Neutrophil (primary cell): ENCODE measurements around the gene NEUROD1.

Source experiments
- H3K27ac ChIP-seq: fragments of 200-600 bp; sonication (generic); 2 replicates; pipeline ENCODE4 v1.5.1; 2016; ENCODE audit warnings: mild to moderate bottlenecking, moderate library complexity
- H3K27me3 ChIP-seq: fragments of 200-600 bp; sonication (generic); 2 replicates; pipeline ENCODE4 v1.6.0; 2016; ENCODE audit warnings: mild to moderate bottlenecking
- H3K36me3 ChIP-seq: fragments of 200-600 bp; sonication (generic); 2 replicates; pipeline ENCODE4 v1.5.1; 2017
- H3K4me1 ChIP-seq, 2 experiments: fragments of 200-600 bp in 1 of 2; sonication (generic) in 1 of 2; 1 replicate in 1 of 2; 2 replicates in 1 of 2; pipeline versions ENCODE4 v1.5.1 to v1.6.1; 2013 to 2016; ENCODE audit warnings: low read depth in 1 of 2, low read length in 1 of 2, mild to moderate bottlenecking in 1 of 2, moderate library complexity in 1 of 2; ENCODE audit not compliant: control insufficient read depth in 1 of 2, insufficient read depth in 1 of 2
- H3K4me3 ChIP-seq, 2 experiments: fragments of 200-600 bp in 1 of 2; sonication (generic) in 1 of 2; 1 replicate in 1 of 2; 2 replicates in 1 of 2; pipeline ENCODE4 v1.5.1; 2013 to 2016; ENCODE audit warnings: low read depth in 1 of 2, low read length in 1 of 2, mild to moderate bottlenecking in 1 of 2, moderate library complexity in 1 of 2
- H3K9me3 ChIP-seq: fragments of 200-600 bp; sonication (generic); 2 replicates; pipeline ENCODE4 v1.5.1; 2016
- CTCF ChIP-seq: fragments of 200-600 bp; sonication (generic); IDR thresholded peaks from 2 replicates; pipeline ENCODE4 v1.5.1; 2016; ENCODE audit warnings: antibody characterized with exemption

The NEUROD1 gene

DNA sequence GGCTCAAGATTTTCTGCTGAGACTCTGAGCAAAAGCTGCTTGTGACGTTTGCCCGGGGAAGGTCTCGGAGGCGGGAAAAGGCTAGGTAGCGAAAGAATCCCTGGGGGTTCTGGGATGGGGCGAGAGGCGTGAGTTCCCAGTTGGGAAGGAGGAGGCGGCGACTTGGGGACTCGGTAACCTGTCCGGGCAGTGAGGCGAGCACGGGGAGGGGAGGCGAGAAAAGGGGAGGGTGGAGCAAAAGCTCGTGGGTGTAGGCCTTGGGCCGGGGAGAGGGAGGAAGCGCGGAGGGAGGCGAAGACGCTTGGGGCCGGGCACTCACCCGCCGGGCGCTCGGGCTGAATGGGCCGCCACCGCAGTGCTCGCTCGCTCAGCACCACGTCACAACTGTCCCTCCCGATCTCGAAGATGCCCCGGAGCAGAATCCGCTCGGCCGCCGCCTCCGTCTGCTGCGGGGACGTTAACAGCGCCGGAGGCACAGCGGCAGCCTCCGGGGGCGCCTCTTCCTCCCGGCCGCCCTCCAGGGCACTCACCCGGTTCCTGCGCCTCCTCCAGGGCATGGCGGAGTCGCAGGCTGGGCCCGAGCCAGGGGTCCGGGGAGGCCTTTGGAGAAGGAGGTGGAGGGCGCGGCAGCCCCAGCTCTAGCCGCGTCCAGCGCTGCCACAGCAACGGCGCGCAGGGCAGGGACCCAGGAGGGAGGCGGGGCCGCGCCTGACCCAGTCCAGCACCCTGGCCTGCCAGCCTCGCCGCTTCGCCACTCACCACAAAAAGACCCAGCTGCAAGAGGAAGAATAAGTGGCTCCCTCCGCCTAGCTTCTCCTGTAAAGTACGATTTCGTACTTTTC lies 23.6 kb downstream of the NEUROD1 start, which contains the start of gene CERKL:
TSS of gene CERKL (minus strand) at position 656 of the 842 bp plus-strand sequence. CDS start at position 557, 99 bp downstream.
- H3K4me3 ChIP-seq = peak within 1 kb of the TSS; percentile 23 to 55
- H3K9me3 ChIP-seq = no peaks in the 10 kb centered on the region
- H3K27me3 ChIP-seq = peaks cover 89% of the 10 kb centered on the region
- no peak within 1 kb of the TSS for H3K27ac ChIP-seq
- TF ChIP-seq CTCF = no peak
- H3K36me3 ChIP-seq = no peaks in the 10 kb centered on the region
- peaks cover 11 to 16% of the 10 kb centered on the region in 2 experiments for H3K4me1 ChIP-seq

DNA sequence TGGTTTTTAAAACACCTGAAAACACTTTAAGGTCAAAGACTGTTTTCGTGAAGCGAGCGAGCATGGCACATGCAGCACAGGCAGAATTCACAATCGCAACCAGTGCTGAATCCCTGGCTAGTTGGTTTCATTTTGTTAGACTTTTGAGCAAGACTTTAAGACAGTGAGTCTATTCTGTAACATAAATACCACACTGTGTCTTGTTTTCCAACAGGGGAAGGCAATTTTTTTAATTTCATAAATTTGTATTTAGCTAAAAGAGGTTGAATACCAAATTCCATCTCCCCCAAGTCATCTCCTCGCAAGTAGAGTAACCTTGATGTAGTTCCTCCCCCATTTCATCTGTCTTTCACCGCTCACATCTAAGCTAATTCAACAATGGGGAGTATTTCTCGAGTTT lies 24.8 kb downstream of the NEUROD1 start:
- H3K27ac ChIP-seq = no peak overlapping the region
- TF ChIP-seq CTCF = no peak
- peaks cover 11 to 16% of the 10 kb centered on the region in 2 experiments for H3K4me1 ChIP-seq
- H3K9me3 ChIP-seq = no peaks in the 10 kb centered on the region
- H3K36me3 ChIP-seq = no peaks in the 10 kb centered on the region
- H3K4me3 ChIP-seq = no peak overlapping the region
- peaks cover 94% of the 10 kb centered on the region for H3K27me3 ChIP-seq

DNA sequence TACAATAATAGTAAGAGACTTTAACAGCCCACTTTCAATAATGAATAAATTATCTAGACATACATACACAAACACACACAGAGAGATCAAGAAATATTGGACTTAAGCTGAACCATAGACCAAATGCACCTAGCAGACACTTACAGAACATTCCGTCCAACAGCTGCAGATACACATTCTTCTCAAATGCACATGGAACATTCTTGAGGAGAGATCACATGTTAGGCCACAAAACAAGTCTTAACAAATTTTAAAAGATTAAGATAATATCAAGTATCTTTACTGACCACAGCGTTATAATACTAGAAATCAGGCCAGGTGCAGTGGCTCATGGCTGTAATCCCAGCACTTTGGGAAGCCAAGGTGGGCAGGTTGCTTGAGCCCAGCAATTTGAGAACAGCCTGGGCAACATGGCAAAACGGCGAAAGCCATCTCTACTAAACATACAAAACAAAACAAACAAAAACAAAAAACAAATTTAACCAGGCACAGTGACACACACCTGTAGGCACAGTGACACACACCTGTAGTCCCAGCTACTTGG lies 30.8 kb downstream of the NEUROD1 start:
- no peak overlapping the region for H3K4me3 ChIP-seq
- no peak for TF ChIP-seq CTCF
- H3K9me3 ChIP-seq = no peaks in the 10 kb centered on the region
- no peak overlapping the region for H3K27ac ChIP-seq
- H3K36me3 ChIP-seq = no peaks in the 10 kb centered on the region
- peaks cover 34% of the 10 kb centered on the region for H3K27me3 ChIP-seq
- H3K4me1 ChIP-seq = peaks cover 0 to 7% of the 10 kb centered on the region in 2 experiments

GRCh38 chr2:181648478-181649155 lies 31.7 kb downstream of the NEUROD1 start:
- no peaks in the 10 kb centered on the region for H3K36me3 ChIP-seq
- no peak overlapping the region for H3K27ac ChIP-seq
- H3K4me1 ChIP-seq = peaks cover 0 to 7% of the 10 kb centered on the region in 2 experiments
- H3K4me3 ChIP-seq = no peak overlapping the region
- no peak for TF ChIP-seq CTCF
- H3K27me3 ChIP-seq = peaks cover 25% of the 10 kb centered on the region
- no peaks in the 10 kb centered on the region for H3K9me3 ChIP-seq

DNA sequence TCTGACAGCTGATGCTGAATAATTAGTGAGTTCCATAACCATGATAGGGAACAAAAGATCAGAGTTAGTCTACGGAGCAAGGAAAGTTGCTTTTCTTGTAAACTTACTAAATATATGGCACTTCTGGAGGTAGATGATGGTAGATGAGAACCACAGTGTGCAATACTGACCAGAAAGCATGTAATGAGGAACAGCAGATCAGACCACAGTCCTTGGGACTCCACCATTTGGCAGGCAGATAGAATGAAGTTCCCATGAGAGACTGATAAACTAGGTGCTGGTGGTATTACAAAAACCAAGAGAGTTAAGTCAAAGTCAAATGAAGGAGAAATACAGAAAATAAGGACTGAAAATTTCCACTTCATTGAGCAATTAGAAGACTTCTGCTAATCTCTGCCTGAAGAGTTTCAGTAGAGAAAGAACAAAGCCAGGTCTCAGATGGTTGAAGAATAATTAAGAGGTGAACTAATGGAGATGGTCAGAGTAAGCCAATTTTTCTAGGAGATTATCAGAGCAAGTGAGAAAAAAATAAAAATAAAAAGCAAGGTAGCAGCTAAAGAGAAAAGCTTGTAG lies 33.8 kb downstream of the NEUROD1 start:
- H3K4me3 ChIP-seq = no peak overlapping the region
- no peak overlapping the region for H3K27ac ChIP-seq
- H3K4me1 ChIP-seq = peaks cover 0 to 7% of the 10 kb centered on the region in 2 experiments
- peaks cover 4% of the 10 kb centered on the region for H3K27me3 ChIP-seq
- TF ChIP-seq CTCF = no peak
- no peaks in the 10 kb centered on the region for H3K9me3 ChIP-seq
- H3K36me3 ChIP-seq = no peaks in the 10 kb centered on the region
